GM19452 (cell line): ENCODE results near the gene VAV2.
"Not testable (repeated sequence)": the region's sequence is repeated elsewhere in the genome, so short reads cannot be mapped to it uniquely, and the experiment has no call there.

ENCODE experiments used
- ATAC-seq: cut with Tn5 transposase; IDR thresholded peaks from one replicate; pipeline ENCODE4 v1.9.1; 2021; ENCODE audit not compliant: unreplicated experiment

The VAV2 gene

GRCh38 chr9:133971981-133972941 is 19.9 kb downstream of the VAV2 start:
- ATAC-seq = no peak

GRCh38 chr9:133971121-133971951 is 20.8 kb downstream of the VAV2 start:
- ATAC-seq = no peak

- no peak for ATAC-seq
Observed at GRCh38 chr9:133970581-133971058, 21.5 kb downstream of the VAV2 start.

GRCh38 chr9:133969681-133970580 is 22.2 kb downstream of the VAV2 start:
- no peak for ATAC-seq

- no peak for ATAC-seq
Observed at GRCh38 chr9:133968966-133969617, 23.0 kb downstream of the VAV2 start.

- ATAC-seq = no peak
Observed at GRCh38 chr9:133968428-133968827, 23.7 kb downstream of the VAV2 start.

GRCh38 chr9:133967024-133967741 is 24.9 kb downstream of the VAV2 start:
- no peak for ATAC-seq

GRCh38 chr9:133964463-133964862 is 27.7 kb downstream of the VAV2 start:
- ATAC-seq = no peak

- ATAC-seq = no peak
Observed at GRCh38 chr9:133963166-133963565, 29.0 kb downstream of the VAV2 start.

- no peak for ATAC-seq
Observed at GRCh38 chr9:133962341-133962740, 29.8 kb downstream of the VAV2 start.

GRCh38 chr9:133961226-133962165 is 30.6 kb downstream of the VAV2 start:
- ATAC-seq = no peak

GRCh38 chr9:133960568-133961129 is 31.5 kb downstream of the VAV2 start:
- no peak for ATAC-seq

- no peak for ATAC-seq
Observed at GRCh38 chr9:133959966-133960567, 32.1 kb downstream of the VAV2 start.

GRCh38 chr9:133959171-133959570 is 33.0 kb downstream of the VAV2 start:
- ATAC-seq = no peak

GRCh38 chr9:133958756-133959155 is 33.4 kb downstream of the VAV2 start:
- ATAC-seq = no peak

- ATAC-seq = not testable (repeated sequence)
Observed at GRCh38 chr9:133957772-133958171, 34.4 kb downstream of the VAV2 start.

GRCh38 chr9:133957328-133957727 is 34.8 kb downstream of the VAV2 start:
- ATAC-seq = no peak
